ENCODE measurements around the gene ACOT7. TPM values are rescaled to one million over a fixed set of nuclear protein-coding genes. Genes with fewer than 3 reads are reported as not detected.

ACOT7 gene
- total and polyA plus RNA-seq, 2 experiments from 2014 or later, result 167 to 169 TPM

- Histone ChIP-seq H4K20me1 (replicated peaks; ENCODE audit: insufficient read depth) (peaks cover 16% of the 10 kb centered on the region), H3K4me3 (peak overlapping the region; percentile 93), H3F3A (replicated peaks; ENCODE audit: low read depth) (peaks cover 18% of the 10 kb centered on the region; the same call in 1 of the 2 replicates), H3K4me1 (ENCODE audit: insufficient read depth) (peaks cover 19% of the 10 kb centered on the region), H3K4me2 (peak overlapping the region; percentile 94), H2AFZ (no peak overlapping the region), H3K27me3 (ENCODE audit: insufficient read depth) (no peaks in the 10 kb centered on the region), H3K9me2 (ENCODE audit: insufficient read depth) (no peaks in the 10 kb centered on the region), H3K79me2 (replicated peaks; ENCODE audit: insufficient read depth) (peaks cover 55% of the 10 kb centered on the region), H3K27ac (ENCODE audit: low read depth) (no peak overlapping the region), H3K36me3 (ENCODE audit: insufficient read depth) (no peaks in the 10 kb centered on the region)
- DNase-seq (ENCODE audit: low spot score) (no peak), ATAC-seq (no peak; the same call in 2 of the 3 replicates)
- H3K36me3 Mint-ChIP-seq (ENCODE audit: low read depth), result peaks cover 30% of the 10 kb centered on the region
- H3K27me3 Mint-ChIP-seq (ENCODE audit: insufficient read depth, low read depth, poor library complexity), result peaks cover 20% of the 10 kb centered on the region
- peaks cover 5% of the 10 kb centered on the region; the same call in 1 of the 3 replicates for H3K9me3 Mint-ChIP-seq
- no peak for TF ChIP-seq EZH2phosphoT487 (IDR thresholded peaks at IDR 0.05; ENCODE audit: unreplicated experiment)
- TF ChIP-seq, protein P1, sequence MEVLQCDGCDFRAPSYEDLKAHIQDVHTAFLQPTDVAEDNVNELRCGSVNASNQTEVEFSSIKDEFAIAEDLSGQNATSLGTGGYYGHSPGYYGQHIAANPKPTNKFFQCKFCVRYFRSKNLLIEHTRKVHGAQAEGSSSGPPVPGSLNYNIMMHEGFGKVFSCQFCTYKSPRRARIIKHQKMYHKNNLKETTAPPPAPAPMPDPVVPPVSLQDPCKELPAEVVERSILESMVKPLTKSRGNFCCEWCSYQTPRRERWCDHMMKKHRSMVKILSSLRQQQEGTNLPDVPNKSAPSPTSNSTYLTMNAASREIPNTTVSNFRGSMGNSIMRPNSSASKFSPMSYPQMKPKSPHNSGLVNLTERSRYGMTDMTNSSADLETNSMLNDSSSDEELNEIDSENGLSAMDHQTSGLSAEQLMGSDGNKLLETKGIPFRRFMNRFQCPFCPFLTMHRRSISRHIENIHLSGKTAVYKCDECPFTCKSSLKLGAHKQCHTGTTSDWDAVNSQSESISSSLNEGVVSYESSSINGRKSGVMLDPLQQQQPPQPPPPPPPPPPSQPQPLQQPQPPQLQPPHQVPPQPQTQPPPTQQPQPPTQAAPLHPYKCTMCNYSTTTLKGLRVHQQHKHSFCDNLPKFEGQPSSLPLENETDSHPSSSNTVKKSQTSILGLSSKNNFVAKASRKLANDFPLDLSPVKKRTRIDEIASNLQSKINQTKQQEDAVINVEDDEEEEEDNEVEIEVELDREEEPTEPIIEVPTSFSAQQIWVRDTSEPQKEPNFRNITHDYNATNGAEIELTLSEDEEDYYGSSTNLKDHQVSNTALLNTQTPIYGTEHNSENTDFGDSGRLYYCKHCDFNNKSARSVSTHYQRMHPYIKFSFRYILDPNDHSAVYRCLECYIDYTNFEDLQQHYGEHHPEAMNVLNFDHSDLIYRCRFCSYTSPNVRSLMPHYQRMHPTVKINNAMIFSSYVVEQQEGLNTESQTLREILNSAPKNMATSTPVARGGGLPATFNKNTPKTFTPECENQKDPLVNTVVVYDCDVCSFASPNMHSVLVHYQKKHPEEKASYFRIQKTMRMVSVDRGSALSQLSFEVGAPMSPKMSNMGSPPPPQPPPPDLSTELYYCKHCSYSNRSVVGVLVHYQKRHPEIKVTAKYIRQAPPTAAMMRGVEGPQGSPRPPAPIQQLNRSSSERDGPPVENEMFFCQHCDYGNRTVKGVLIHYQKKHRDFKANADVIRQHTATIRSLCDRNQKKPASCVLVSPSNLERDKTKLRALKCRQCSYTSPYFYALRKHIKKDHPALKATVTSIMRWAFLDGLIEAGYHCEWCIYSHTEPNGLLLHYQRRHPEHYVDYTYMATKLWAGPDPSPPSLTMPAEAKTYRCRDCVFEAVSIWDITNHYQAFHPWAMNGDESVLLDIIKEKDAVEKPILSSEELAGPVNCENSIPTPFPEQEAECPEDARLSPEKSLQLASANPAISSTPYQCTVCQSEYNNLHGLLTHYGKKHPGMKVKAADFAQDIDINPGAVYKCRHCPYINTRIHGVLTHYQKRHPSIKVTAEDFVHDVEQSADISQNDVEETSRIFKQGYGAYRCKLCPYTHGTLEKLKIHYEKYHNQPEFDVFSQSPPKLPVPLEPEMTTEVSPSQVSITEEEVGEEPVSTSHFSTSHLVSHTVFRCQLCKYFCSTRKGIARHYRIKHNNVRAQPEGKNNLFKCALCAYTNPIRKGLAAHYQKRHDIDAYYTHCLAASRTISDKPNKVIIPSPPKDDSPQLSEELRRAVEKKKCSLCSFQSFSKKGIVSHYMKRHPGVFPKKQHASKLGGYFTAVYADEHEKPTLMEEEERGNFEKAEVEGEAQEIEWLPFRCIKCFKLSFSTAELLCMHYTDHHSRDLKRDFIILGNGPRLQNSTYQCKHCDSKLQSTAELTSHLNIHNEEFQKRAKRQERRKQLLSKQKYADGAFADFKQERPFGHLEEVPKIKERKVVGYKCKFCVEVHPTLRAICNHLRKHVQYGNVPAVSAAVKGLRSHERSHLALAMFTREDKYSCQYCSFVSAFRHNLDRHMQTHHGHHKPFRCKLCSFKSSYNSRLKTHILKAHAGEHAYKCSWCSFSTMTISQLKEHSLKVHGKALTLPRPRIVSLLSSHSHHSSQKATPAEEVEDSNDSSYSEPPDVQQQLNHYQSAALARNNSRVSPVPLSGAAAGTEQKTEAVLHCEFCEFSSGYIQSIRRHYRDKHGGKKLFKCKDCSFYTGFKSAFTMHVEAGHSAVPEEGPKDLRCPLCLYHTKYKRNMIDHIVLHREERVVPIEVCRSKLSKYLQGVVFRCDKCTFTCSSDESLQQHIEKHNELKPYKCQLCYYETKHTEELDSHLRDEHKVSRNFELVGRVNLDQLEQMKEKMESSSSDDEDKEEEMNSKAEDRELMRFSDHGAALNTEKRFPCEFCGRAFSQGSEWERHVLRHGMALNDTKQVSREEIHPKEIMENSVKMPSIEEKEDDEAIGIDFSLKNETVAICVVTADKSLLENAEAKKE (CRISPR knock-in tag; IDR thresholded peaks at IDR 0.05), result no peak
- no peak for TF ChIP-seq POLR2AphosphoS5 (IDR thresholded peaks at IDR 0.05; ENCODE audit: low read depth)
- TF ChIP-seq CREB1 (CRISPR knock-in tag; IDR thresholded peaks at IDR 0.05; ENCODE audit: low read depth), result no peak
- TF ChIP-seq, protein P2, sequence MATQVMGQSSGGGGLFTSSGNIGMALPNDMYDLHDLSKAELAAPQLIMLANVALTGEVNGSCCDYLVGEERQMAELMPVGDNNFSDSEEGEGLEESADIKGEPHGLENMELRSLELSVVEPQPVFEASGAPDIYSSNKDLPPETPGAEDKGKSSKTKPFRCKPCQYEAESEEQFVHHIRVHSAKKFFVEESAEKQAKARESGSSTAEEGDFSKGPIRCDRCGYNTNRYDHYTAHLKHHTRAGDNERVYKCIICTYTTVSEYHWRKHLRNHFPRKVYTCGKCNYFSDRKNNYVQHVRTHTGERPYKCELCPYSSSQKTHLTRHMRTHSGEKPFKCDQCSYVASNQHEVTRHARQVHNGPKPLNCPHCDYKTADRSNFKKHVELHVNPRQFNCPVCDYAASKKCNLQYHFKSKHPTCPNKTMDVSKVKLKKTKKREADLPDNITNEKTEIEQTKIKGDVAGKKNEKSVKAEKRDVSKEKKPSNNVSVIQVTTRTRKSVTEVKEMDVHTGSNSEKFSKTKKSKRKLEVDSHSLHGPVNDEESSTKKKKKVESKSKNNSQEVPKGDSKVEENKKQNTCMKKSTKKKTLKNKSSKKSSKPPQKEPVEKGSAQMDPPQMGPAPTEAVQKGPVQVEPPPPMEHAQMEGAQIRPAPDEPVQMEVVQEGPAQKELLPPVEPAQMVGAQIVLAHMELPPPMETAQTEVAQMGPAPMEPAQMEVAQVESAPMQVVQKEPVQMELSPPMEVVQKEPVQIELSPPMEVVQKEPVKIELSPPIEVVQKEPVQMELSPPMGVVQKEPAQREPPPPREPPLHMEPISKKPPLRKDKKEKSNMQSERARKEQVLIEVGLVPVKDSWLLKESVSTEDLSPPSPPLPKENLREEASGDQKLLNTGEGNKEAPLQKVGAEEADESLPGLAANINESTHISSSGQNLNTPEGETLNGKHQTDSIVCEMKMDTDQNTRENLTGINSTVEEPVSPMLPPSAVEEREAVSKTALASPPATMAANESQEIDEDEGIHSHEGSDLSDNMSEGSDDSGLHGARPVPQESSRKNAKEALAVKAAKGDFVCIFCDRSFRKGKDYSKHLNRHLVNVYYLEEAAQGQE (IDR thresholded peaks at IDR 0.05; ENCODE audit: unreplicated experiment), result no peak
- TF ChIP-seq EZH2 (IDR thresholded peaks at IDR 0.05; ENCODE audit: low read depth, unreplicated experiment), result no peak
- no peak for TF ChIP-seq ETS1 (IDR thresholded peaks at IDR 0.05)
- TF ChIP-seq STAT1 (IDR thresholded peaks at IDR 0.05; ENCODE audit: unreplicated experiment), result no peak
- no peak for TF ChIP-seq NANOG (IDR thresholded peaks at IDR 0.05; ENCODE audit: borderline replicate concordance)
- no peak for TF ChIP-seq ZNF114 (CRISPR knock-in tag; IDR thresholded peaks at IDR 0.05)
- TF ChIP-seq JUNB (IDR thresholded peaks at IDR 0.05; ENCODE audit: unreplicated experiment), result no peak
- TF ChIP-seq CTCF (conservative IDR thresholded peaks at IDR 0.05; ENCODE audit: low read depth in 2 of 2), result no peak
- no peak for TF ChIP-seq ZNF331 (CRISPR knock-in tag; IDR thresholded peaks at IDR 0.05; ENCODE audit: low read depth)
- peaks cover 21% of the 10 kb centered on the region for H3K4me1 Mint-ChIP-seq
- H3K4me3 Mint-ChIP-seq, result peak overlapping the region; percentile 84
- H3K27ac Mint-ChIP-seq, result no peak overlapping the region; the same call in 1 of the 2 replicates
These were observed 1.4 kb downstream of the ACOT7 start for GRCh38 chr1:6391951-6392808.

All from GM23338 (cell line).